ENCODE data around the gene ATR.

GRCh38 chr3:142459929-142460328, 118.6 kb downstream of the ATR start:
- TF ChIP-seq, protein P1, sequence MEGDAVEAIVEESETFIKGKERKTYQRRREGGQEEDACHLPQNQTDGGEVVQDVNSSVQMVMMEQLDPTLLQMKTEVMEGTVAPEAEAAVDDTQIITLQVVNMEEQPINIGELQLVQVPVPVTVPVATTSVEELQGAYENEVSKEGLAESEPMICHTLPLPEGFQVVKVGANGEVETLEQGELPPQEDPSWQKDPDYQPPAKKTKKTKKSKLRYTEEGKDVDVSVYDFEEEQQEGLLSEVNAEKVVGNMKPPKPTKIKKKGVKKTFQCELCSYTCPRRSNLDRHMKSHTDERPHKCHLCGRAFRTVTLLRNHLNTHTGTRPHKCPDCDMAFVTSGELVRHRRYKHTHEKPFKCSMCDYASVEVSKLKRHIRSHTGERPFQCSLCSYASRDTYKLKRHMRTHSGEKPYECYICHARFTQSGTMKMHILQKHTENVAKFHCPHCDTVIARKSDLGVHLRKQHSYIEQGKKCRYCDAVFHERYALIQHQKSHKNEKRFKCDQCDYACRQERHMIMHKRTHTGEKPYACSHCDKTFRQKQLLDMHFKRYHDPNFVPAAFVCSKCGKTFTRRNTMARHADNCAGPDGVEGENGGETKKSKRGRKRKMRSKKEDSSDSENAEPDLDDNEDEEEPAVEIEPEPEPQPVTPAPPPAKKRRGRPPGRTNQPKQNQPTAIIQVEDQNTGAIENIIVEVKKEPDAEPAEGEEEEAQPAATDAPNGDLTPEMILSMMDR (optimal IDR thresholded peaks at IDR 0.05 in 1 of 3, IDR thresholded peaks at IDR 0.05 in 1 of 3, conservative IDR thresholded peaks at IDR 0.05 in 1 of 3; ENCODE audit: extremely low read depth in 1 of 3, insufficient read depth in 2 of 3, low read length in 3 of 3) = no peak
- no peak for TF ChIP-seq EZH2 (IDR thresholded peaks at IDR 0.05; ENCODE audit: low read length)
